Cardiac fibroblast (primary cell): Measurements from ENCODE around the gene NMT1.

ENCODE experiments used
- DNase-seq, 2 donors: peaks; one replicate each; pipeline versions ENCODE4 v3.0.0 to v3.0.0-alpha.2; 2010; ENCODE audit warnings: low read depth in 2 of 2
- H3K4me3 ChIP-seq, 2 donors: replicated peaks in 1 of 2; 1 replicate in 1 of 2; 2 replicates in 1 of 2; pipeline ENCODE4 v1.5.1; 2011; ENCODE audit warnings: low read depth in 2 of 2, low read length in 2 of 2, mild to moderate bottlenecking in 2 of 2, moderate library complexity in 1 of 2
- TF ChIP-seq, protein P1 (sequence below): IDR thresholded peaks from one replicate; pipeline ENCODE4 v1.5.1; 2011; ENCODE audit warnings: low read depth, mild to moderate bottlenecking, low read length, inconsistent platforms

NMT1 gene

GRCh38 chr17:45036691-45037090 is 24.4 kb upstream of the NMT1 start:
- DNase-seq = no peak
- TF ChIP-seq, protein P1, sequence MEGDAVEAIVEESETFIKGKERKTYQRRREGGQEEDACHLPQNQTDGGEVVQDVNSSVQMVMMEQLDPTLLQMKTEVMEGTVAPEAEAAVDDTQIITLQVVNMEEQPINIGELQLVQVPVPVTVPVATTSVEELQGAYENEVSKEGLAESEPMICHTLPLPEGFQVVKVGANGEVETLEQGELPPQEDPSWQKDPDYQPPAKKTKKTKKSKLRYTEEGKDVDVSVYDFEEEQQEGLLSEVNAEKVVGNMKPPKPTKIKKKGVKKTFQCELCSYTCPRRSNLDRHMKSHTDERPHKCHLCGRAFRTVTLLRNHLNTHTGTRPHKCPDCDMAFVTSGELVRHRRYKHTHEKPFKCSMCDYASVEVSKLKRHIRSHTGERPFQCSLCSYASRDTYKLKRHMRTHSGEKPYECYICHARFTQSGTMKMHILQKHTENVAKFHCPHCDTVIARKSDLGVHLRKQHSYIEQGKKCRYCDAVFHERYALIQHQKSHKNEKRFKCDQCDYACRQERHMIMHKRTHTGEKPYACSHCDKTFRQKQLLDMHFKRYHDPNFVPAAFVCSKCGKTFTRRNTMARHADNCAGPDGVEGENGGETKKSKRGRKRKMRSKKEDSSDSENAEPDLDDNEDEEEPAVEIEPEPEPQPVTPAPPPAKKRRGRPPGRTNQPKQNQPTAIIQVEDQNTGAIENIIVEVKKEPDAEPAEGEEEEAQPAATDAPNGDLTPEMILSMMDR = no peak
- H3K4me3 ChIP-seq = no peak overlapping the region

DNA sequence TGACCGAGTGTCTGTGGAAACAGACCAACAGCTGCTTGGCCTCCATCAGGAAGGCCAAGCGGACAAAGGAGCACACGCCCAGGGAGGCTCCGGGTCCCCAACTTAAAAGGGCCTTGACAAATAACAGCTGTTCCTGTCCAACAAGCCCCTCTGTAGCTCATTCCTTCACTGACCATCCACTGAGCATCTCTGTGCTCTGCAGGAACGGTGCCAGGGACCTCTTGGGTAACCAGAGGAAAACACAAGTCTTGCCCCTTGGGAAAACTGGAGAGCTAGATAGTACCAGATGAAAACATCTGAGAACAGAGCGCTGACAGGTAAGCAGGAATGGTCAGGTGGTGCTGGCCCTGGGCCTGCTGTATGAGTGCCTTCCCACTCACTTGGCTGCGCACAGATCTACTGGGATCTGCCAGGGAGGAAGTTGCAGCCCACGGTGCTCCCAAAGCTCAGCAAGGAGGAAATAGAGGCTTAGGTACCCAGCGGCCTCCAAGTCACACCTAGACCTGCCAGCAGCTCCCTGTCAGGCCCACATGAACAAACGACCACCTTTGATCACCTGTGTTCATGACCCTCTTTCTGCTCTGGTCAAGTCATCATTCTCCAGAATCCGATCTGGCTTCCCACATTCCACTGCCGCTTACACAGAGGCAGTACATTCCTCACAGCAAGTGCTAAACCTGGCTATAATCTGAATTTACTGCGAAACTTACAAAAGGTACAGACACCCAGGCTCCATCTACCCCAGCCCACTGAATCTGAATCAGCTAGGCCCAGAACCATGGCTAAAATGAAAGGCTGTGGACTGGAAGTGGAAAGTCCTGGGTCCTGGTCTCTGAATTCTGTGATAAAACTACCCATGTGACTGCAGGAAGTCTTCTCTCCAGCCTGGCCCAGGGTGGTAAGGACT is 22.1 kb upstream of the NMT1 start:
- TF ChIP-seq, protein P1 = no peak
- DNase-seq = peak in 1 of 2 donors; percentile 72
- H3K4me3 ChIP-seq = no peak overlapping the region

DNA sequence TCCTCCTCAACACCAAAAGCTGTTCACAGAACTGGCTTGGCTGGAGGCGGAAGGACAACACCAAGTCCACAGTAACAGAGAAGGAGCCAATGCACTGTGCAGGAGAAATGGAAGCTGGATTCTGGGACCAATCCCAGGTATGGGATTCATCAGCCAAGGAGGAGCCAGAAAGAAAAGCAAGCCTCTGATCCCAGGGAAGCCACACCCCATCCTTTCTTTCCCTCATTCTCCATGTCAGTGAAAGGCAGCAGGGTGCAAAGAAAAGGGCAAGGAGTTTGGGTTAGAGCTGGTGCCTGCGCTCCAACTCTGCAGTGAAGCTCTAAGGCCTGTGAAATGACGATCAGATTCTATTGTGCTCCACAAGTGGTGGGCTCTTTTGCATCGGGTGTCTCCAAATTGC is 20.7 kb upstream of the NMT1 start:
- TF ChIP-seq, protein P1 = no peak
- H3K4me3 ChIP-seq = no peak overlapping the region
- no peak for DNase-seq

DNA sequence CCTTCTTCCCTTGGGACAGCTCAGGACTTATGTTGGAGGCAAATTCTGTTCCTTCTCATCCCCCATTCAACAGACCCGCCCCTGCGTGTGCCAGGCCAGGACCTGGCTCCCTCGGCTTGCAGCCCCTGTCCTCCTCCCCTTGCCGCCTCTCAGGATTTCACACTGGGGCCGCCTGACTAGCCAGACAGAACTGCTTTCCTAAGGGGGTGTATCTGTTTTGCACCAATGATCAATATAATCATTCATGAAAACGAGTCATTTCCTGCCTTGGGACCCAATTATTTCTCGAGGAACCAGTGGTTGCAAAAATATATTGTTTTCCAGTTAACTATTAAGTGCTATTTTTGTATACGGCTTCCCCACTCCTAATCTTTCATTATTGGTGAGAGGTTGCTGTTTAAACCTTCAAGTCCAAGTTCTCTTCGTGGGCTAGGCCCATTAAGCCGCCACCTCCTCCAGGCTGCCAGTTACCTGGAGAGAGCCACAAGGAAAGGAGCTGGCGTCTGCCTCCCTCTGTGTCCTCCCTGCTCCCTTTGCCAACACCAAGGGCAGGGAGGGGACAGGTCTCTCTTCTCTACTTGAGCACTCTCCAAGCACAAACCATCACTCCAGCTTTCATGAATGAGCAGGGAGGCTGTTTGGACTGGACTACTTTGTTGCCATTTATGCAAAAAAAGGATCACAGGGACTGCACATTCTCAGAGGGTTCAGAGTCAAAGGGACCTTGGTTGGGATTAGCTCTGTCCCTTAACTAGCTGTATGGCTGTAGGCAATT is 18.6 kb upstream of the NMT1 start:
- DNase-seq = no peak
- no peak overlapping the region for H3K4me3 ChIP-seq
- TF ChIP-seq, protein P1 = no peak

DNA sequence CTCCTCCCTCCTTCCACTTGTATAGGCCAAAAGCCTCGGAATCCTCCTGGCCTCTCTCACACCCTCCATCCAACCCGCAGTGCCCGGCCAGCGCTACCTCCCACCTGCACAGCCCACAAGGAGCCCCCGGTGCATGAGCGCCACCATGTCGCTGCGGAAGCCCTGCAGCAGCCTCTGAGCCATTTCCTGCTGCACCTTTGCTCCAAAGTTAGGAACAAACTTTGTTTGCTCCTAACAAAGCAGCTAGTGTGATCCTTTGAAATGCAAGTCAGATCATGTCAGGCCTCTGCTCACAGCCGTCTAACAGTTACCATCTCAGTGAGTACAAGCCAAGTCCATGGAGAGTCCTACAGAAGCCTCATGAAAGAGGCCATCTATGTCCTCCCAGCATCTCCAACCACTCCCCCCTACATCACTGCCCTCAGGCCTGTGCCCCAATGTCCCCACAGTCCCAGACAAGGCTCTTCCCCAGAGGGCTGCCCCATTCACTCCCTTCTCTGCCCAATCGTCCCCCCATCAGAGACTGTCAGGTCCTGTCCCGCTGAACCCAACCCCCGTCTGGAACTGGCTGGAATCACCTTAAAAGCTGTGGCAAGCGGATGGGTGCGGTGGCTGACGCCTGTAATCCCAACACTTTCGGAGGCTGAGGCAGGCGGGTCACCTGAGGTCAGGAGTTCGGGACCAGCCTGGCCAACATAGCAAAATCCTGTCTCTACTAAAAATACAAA is 17.1 kb upstream of the NMT1 start:
- no peak overlapping the region for H3K4me3 ChIP-seq
- TF ChIP-seq, protein P1 = no peak
- DNase-seq = no peak

- TF ChIP-seq, protein P1 = no peak
- H3K4me3 ChIP-seq = no peak overlapping the region
- DNase-seq = peak in 1 of 2 donors; percentile 67
Observed at GRCh38 chr17:45046537-45047125, 14.5 kb upstream of the NMT1 start.
